H1 (cell line): ENCODE results near the gene ABHD4. TPM values are rescaled to one million over a fixed set of nuclear protein-coding genes. Genes with fewer than 3 reads are reported as not detected.

Source experiments
- CTCF ChIA-PET: fragments of 300-600 bp; sonication (Branson Sonifier 250); formaldehyde crosslinking; loops from one replicate; lab custom pipeline; 2021; ENCODE audit not compliant: partially characterized antibody; lab: Charles Lee
- POLR2A ChIA-PET: fragments of 300-600 bp; sonication (Branson Sonifier 250); formaldehyde crosslinking; loops from one replicate; lab custom pipeline; 2021; ENCODE audit warnings: inconsistent platforms; ENCODE audit not compliant: partially characterized antibody; lab: Charles Lee
- DNase-seq, 2 experiments: peaks; one replicate each; pipeline versions ENCODE4 v3.0.0 to v3.0.0-alpha.2; 2010 to 2022; ENCODE audit warnings: low spot score in 2 of 2, low read depth in 1 of 2, mixed read lengths in 1 of 2
- FAIRE-seq: peaks from 2 replicates; lab custom pipeline; 2011; peaks lifted over from hg19 to GRCh38; lab: Jason Lieb, UNC
- H2AFZ ChIP-seq: 2 replicates; pipeline ENCODE4 v1.8.1; 2012; ENCODE audit warnings: low read length, inconsistent platforms
- H2AK5ac ChIP-seq: 2 replicates; pipeline ENCODE4 v1.6.1; 2013; ENCODE audit warnings: low read depth, low read length
- H2BK120ac ChIP-seq: replicated peaks from 2 replicates; pipeline ENCODE3; 2013; ENCODE audit warnings: low read depth, low read length, inconsistent platforms
- H2BK12ac ChIP-seq: 2 replicates; pipeline ENCODE4 v1.6.1; 2013; ENCODE audit warnings: low read depth, low read length
- H2BK15ac ChIP-seq: 2 replicates; pipeline ENCODE4 v1.6.1; 2013; ENCODE audit warnings: low read length
- H2BK20ac ChIP-seq: 2 replicates; pipeline ENCODE4 v1.6.1; 2013; ENCODE audit warnings: low read length
- H2BK5ac ChIP-seq: 2 replicates; pipeline ENCODE4 v1.6.1; 2013; ENCODE audit warnings: low read depth, low read length
- H3K14ac ChIP-seq: 2 replicates; pipeline ENCODE4 v1.6.1; 2013; ENCODE audit warnings: inconsistent platforms; ENCODE audit not compliant: insufficient read length
- H3K18ac ChIP-seq: 2 replicates; pipeline ENCODE4 v1.6.1; 2013; ENCODE audit warnings: low read length; ENCODE audit errors: extremely low read depth
- H3K23ac ChIP-seq: 2 replicates; pipeline ENCODE4 v1.6.1; 2013; ENCODE audit warnings: inconsistent platforms; ENCODE audit not compliant: insufficient read length
- H3K23me2 ChIP-seq: 2 replicates; pipeline ENCODE4 v1.6.1; 2013; ENCODE audit warnings: low read depth, low read length
- H3K27ac ChIP-seq: 2 replicates; pipeline ENCODE4 v1.6.1; 2011; ENCODE audit warnings: low read depth, low read length, inconsistent platforms
- H3K27me3 ChIP-seq, 4 experiments: replicated peaks in 1 of 4; 1 replicate in 1 of 4; 2 replicates in 3 of 4; pipeline versions ENCODE4 v1.6.1 to v1.8.1; 2011 to 2013; ENCODE audit warnings: low read length in 3 of 4, mild to moderate bottlenecking in 3 of 4, inconsistent platforms in 2 of 4, mixed read lengths in 2 of 4, moderate library complexity in 1 of 4; ENCODE audit not compliant: control insufficient read depth in 3 of 4, insufficient read depth in 3 of 4; ENCODE audit errors: extremely low read depth in 1 of 4
- H3K36me3 ChIP-seq, 4 experiments: 2 replicates each; pipeline versions ENCODE4 v1.6.1 to v1.8.1; 2011 to 2013; ENCODE audit warnings: mild to moderate bottlenecking in 4 of 4, low read length in 3 of 4, moderate library complexity in 2 of 4, control low read depth in 1 of 4, inconsistent platforms in 1 of 4; ENCODE audit not compliant: insufficient read depth in 4 of 4, control insufficient read depth in 2 of 4
- H3K4ac ChIP-seq: replicated peaks from 2 replicates; pipeline ENCODE3; 2013; ENCODE audit warnings: low read length, low read depth, mixed read lengths, inconsistent platforms; ENCODE audit not compliant: insufficient read length
- H3K4me1 ChIP-seq, 4 experiments: replicated peaks in 1 of 4; 1 replicate in 1 of 4; 2 replicates in 3 of 4; pipeline versions ENCODE4 v1.6.1 to v1.8.1; 2011 to 2013; ENCODE audit warnings: low read length in 3 of 4, inconsistent platforms in 2 of 4, mixed read lengths in 1 of 4; ENCODE audit not compliant: insufficient read depth in 4 of 4, control insufficient read depth in 3 of 4
- H3K4me2 ChIP-seq, 2 experiments: 2 replicates each; pipeline versions ENCODE4 v1.6.1 to v1.8.1; 2011 to 2013; ENCODE audit warnings: low read depth in 2 of 2, low read length in 2 of 2, control low read depth in 1 of 2, inconsistent platforms in 1 of 2, mild to moderate bottlenecking in 1 of 2; ENCODE audit not compliant: insufficient read depth in 1 of 2
- H3K4me3 ChIP-seq, 4 experiments: fragments of 200-600, 300-600 bp in 1 of 4; sonication (generic), shearing (Covaris generic), sonication (Bioruptor Twin) in 1 of 4; 2 replicates each; pipeline versions ENCODE4 v1.5.1 to v1.8.1; 2011 to 2016; ENCODE audit warnings: low read length in 4 of 4, low read depth in 3 of 4, control low read depth in 2 of 4, inconsistent platforms in 2 of 4, mild to moderate bottlenecking in 2 of 4, mixed read lengths in 1 of 4, moderate library complexity in 1 of 4; ENCODE audit not compliant: insufficient read depth in 2 of 4; ENCODE audit errors: extremely low read depth in 1 of 4
- H3K56ac ChIP-seq: replicated peaks from 2 replicates; pipeline ENCODE3; 2013; ENCODE audit warnings: low read depth, mild to moderate bottlenecking, mixed read lengths, low read length, inconsistent platforms; ENCODE audit not compliant: insufficient read length
- H3K79me1 ChIP-seq: 2 replicates; pipeline ENCODE4 v1.6.1; 2013; ENCODE audit warnings: low read depth, low read length, control low read depth
- H3K79me2 ChIP-seq, 2 experiments: 2 replicates each; pipeline versions ENCODE4 v1.6.1 to v1.8.1; 2012 to 2013; ENCODE audit warnings: low read length in 2 of 2, mild to moderate bottlenecking in 2 of 2, inconsistent platforms in 1 of 2; ENCODE audit not compliant: insufficient read depth in 2 of 2, control insufficient read depth in 1 of 2
- H3K9ac ChIP-seq, 4 experiments: replicated peaks in 1 of 4; 1 replicate in 1 of 4; 2 replicates in 3 of 4; pipeline versions ENCODE4 v1.6.1 to v1.8.1; 2011 to 2013; ENCODE audit warnings: low read depth in 3 of 4, low read length in 3 of 4, control low read depth in 2 of 4, mild to moderate bottlenecking in 2 of 4, moderate library complexity in 2 of 4, inconsistent platforms in 1 of 4; ENCODE audit errors: extremely low read depth in 1 of 4
- H3K9me3 ChIP-seq, 2 experiments: 2 replicates each; pipeline versions ENCODE4 v1.6.1 to v1.8.1; 2012 to 2013; ENCODE audit warnings: mild to moderate bottlenecking in 2 of 2, moderate library complexity in 2 of 2, control low read depth in 1 of 2, inconsistent platforms in 1 of 2, low read depth in 1 of 2, low read length in 1 of 2, mixed read lengths in 1 of 2; ENCODE audit not compliant: insufficient read depth in 2 of 2
- H4K20me1 ChIP-seq, 2 experiments: replicated peaks in 1 of 2; 2 replicates each; pipeline versions ENCODE3 to v1.8.1; 2011 to 2013; ENCODE audit warnings: inconsistent platforms in 2 of 2, low read length in 2 of 2, mild to moderate bottlenecking in 1 of 2; ENCODE audit not compliant: insufficient read depth in 2 of 2, control insufficient read depth in 1 of 2
- H4K5ac ChIP-seq: 2 replicates; pipeline ENCODE4 v1.6.1; 2013; ENCODE audit warnings: low read length, low read depth, mixed read lengths, inconsistent platforms; ENCODE audit not compliant: insufficient read length
- H4K8ac ChIP-seq: 2 replicates; pipeline ENCODE4 v1.8.0; 2013; ENCODE audit warnings: mild to moderate bottlenecking, moderate library complexity, low read length, inconsistent platforms; ENCODE audit not compliant: insufficient read depth; ENCODE audit errors: extremely low read depth
- H4K91ac ChIP-seq: replicated peaks from 2 replicates; pipeline ENCODE3; 2013; ENCODE audit warnings: low read length, mixed read lengths, inconsistent platforms; ENCODE audit not compliant: insufficient read length
- CBX5 ChIP-seq: fragments of 300-800, 300-1000 bp; sonication (generic); IDR thresholded peaks from 2 replicates; pipeline ENCODE4 v1.7.1; 2016; ENCODE audit warnings: antibody characterized with exemption, low read length, low read depth
- CHD1 ChIP-seq: IDR thresholded peaks from 2 replicates; pipeline ENCODE4 v1.6.1; 2012; ENCODE audit warnings: low read depth, low read length, improper control_type of control experiment
- CTBP2 ChIP-seq: IDR thresholded peaks from 2 replicates; pipeline ENCODE4 v1.7.0; 2011; ENCODE audit warnings: borderline replicate concordance, mild to moderate bottlenecking, moderate library complexity, mixed read lengths, low read length; ENCODE audit not compliant: insufficient read depth, insufficient read length
- EZH2 ChIP-seq: fragments of 200-600 bp; sonication (generic); IDR thresholded peaks from 2 replicates; pipeline ENCODE4 v1.7.1; 2012; ENCODE audit warnings: low read depth, mild to moderate bottlenecking, moderate library complexity, low read length, inconsistent platforms; ENCODE audit not compliant: severe bottlenecking
- HDAC6 ChIP-seq: IDR thresholded peaks from one replicate; pipeline ENCODE4 v1.7.1; 2012; ENCODE audit warnings: low read depth, mild to moderate bottlenecking, inconsistent platforms, low read length, moderate library complexity
- KDM5A ChIP-seq: fragments of 200-600 bp; IDR thresholded peaks from 2 replicates; pipeline ENCODE4 v1.7.1; 2012; ENCODE audit warnings: mild to moderate bottlenecking, low read length, inconsistent platforms, mixed read lengths
- POLR2AphosphoS5 ChIP-seq: IDR thresholded peaks from 2 replicates; pipeline ENCODE4 v1.6.1; 2011; ENCODE audit warnings: low read depth, low read length
- RAD21 ChIP-seq, 2 experiments: IDR thresholded peaks in 1 of 2; conservative IDR thresholded peaks in 1 of 2; 2 replicates each; pipeline ENCODE4 v1.6.1; 2011; ENCODE audit warnings: low read depth in 2 of 2, low read length in 2 of 2, improper control_type of control experiment in 1 of 2, inconsistent platforms in 1 of 2, mild to moderate bottlenecking in 1 of 2, moderate library complexity in 1 of 2
- SIN3A ChIP-seq, 2 experiments: IDR thresholded peaks in 1 of 2; conservative IDR thresholded peaks in 1 of 2; 2 replicates each; pipeline ENCODE4 v1.6.1; 2011 to 2012; ENCODE audit warnings: low read length in 2 of 2, improper control_type of control experiment in 1 of 2, low read depth in 1 of 2, mild to moderate bottlenecking in 1 of 2
- SIRT6 ChIP-seq: IDR thresholded peaks from one replicate; pipeline ENCODE4 v1.7.1; 2012; ENCODE audit warnings: low read length, inconsistent platforms
- SIX5 ChIP-seq: IDR thresholded peaks from 2 replicates; pipeline ENCODE4 v1.6.1; 2011; ENCODE audit warnings: mild to moderate bottlenecking, low read depth, low read length
- SP1 ChIP-seq: IDR thresholded peaks from 2 replicates; pipeline ENCODE4 v1.6.1; 2011; ENCODE audit warnings: low read depth, low read length
- TAF1 ChIP-seq: IDR thresholded peaks from 2 replicates; pipeline ENCODE4 v1.6.1; 2011; ENCODE audit warnings: mild to moderate bottlenecking, low read depth, low read length
- TEAD4 ChIP-seq: IDR thresholded peaks from 2 replicates; pipeline ENCODE4 v1.6.1; 2012; ENCODE audit warnings: low read depth, low read length, inconsistent platforms, mixed read lengths
- WGBS, 2 experiments: shearing (Covaris generic) in 1 of 2; methylation state at CpG; one replicate each; pipeline versions ENCODE4 v1.1.6 to v1.1.7; 2013 to 2015; ENCODE audit warnings: low lambda C conversion rate in 2 of 2, mixed read lengths in 2 of 2, inconsistent platforms in 1 of 2, low coverage in 1 of 2, missing lambda C conversion rate in 1 of 2; ENCODE audit not compliant: insufficient replicate concordance in 2 of 2, insufficient coverage in 1 of 2, insufficient read length in 1 of 2; ENCODE audit errors: extremely low coverage in 1 of 2, missing lambda C conversion rate in 1 of 2; 5-methylcytosine and 5-hydroxymethylcytosine counted together
- polyA plus RNA-seq, 7 experiments: library from polyadenylated mRNA; depleted of rRNA in 3 of 7; stranded (reverse) in 5 of 7; unstranded in 2 of 7; fragments of >200 nt in 5 of 7; fragments of 200-250 nt in 2 of 7; gene quantifications; 1 replicate in 5 of 7; 2 replicates in 1 of 7; 4 replicates in 1 of 7; pipeline versions ENCODE4 v1.2.1 to v1.2.3, GENCODE V29; 2011 to 2013; ENCODE audit warnings: missing spikeins in 2 of 7, mixed read lengths in 2 of 7
- total RNA-seq: library from RNA; stranded (reverse); fragmentation: NEBNext Ultra II Directional; extraction: Animal tissue kit (Norgen Biotek cat#: 25700); gene quantifications from 2 replicates; pipeline ENCODE4 v1.2.1, GENCODE V29; 2021
- TF ChIP-seq, protein P1 (sequence below): IDR thresholded peaks from 2 replicates; pipeline ENCODE4 v1.6.1; 2012; ENCODE audit warnings: inconsistent platforms

The ABHD4 gene
- total and polyA plus RNA-seq, 2 of the 8 experiments (the other 6 are each of a cell fraction or from before 2014, with no cell fraction given): 32.4 to 42.9 TPM

DNA sequence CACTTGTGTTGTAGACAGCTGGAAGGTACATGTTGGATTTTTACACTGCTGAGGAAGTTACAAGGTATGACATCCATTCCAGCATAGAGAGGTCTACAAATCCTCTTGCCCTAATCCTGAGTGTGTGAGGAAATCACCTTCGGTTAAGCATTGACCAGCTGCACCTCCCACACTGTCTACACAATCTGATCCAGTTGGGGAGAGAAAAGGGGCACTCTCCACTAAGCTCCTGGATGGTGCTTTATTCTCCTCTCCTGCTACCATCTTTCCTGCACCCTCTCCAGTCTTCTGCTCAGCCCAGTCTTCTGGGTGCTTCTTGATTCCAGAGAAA lies 46.2 kb downstream of the ABHD4 start, which contains the start of gene OR6J1:
Gene OR6J1, minus strand, starts transcription at position 48 of the 331 bp plus-strand sequence. CDS start 9,541 bp downstream, outside the sequence.
- CTCF ChIA-PET: interaction anchor here (0.6 to 3.5 kb wide), 16 partner anchors 9 to 256 kb away, joined by 3 to 30 read pairs (median 3); partner anchors contain the start of gene DAD1
- POLR2A ChIA-PET: no interaction called here
- Histone ChIP-seq H2BK20ac (no peak within 1 kb of the TSS), H2AK5ac (no peak within 1 kb of the TSS), H3K79me2 (no peaks in the 10 kb centered on the region), H3K14ac (no peak within 1 kb of the TSS), H3K18ac (no peak within 1 kb of the TSS), H4K91ac (no peak within 1 kb of the TSS), H3K4me2 (no peak within 1 kb of the TSS), H4K20me1 (no peaks in the 10 kb centered on the region), H3K56ac (no peak within 1 kb of the TSS), H3K4ac (no peak within 1 kb of the TSS), H4K8ac (no peak within 1 kb of the TSS), H3K4me1 (no peaks in the 10 kb centered on the region), H3K23ac (no peak within 1 kb of the TSS), H3K79me1 (no peaks in the 10 kb centered on the region), H3K9ac (no peak within 1 kb of the TSS), H2BK12ac (no peak within 1 kb of the TSS), H3K4me3 (no peak within 1 kb of the TSS), H4K5ac (no peak within 1 kb of the TSS), H2AFZ (no peak within 1 kb of the TSS), H3K9me3 (no peaks in the 10 kb centered on the region), H2BK120ac (no peak within 1 kb of the TSS), H2BK15ac (no peak within 1 kb of the TSS), H3K23me2 (no peaks in the 10 kb centered on the region), H3K36me3 (no peaks in the 10 kb centered on the region), H2BK5ac (no peak within 1 kb of the TSS), H3K27ac (no peak within 1 kb of the TSS), H3K27me3 (no peaks in the 10 kb centered on the region)
- DNase-seq: no peak
- 88% methylated on average over 1 of the region's 1 CpG; no CpG with 5 or more reads in 1 of the 2 experiments for WGBS, 2 experiments
- FAIRE-seq: no peak
- TF ChIP-seq EZH2 (no peak), HDAC6 (no peak), SIRT6 (no peak), SIX5 (no peak), CHD1 (no peak), POLR2AphosphoS5 (no peak), CTBP2 (no peak), TEAD4 (no peak), SIN3A (conservative IDR thresholded peaks at IDR 0.05 in 1 of 2, IDR thresholded peaks at IDR 0.05 in 1 of 2; ENCODE audit: low read depth in 1 of 2, low read length in 2 of 2) (no peak), RAD21 (IDR thresholded peaks at IDR 0.05 in 1 of 2, conservative IDR thresholded peaks at IDR 0.05 in 1 of 2; ENCODE audit: low read depth in 2 of 2, low read length in 2 of 2) (no peak), KDM5A (no peak), TAF1 (no peak), CBX5 (no peak), SP1 (no peak)
- TF ChIP-seq, protein P1, sequence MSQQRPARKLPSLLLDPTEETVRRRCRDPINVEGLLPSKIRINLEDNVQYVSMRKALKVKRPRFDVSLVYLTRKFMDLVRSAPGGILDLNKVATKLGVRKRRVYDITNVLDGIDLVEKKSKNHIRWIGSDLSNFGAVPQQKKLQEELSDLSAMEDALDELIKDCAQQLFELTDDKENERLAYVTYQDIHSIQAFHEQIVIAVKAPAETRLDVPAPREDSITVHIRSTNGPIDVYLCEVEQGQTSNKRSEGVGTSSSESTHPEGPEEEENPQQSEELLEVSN: no peak
